T follicular helper cell (primary cell): ENCODE data around the gene NPTN.

ENCODE experiments used
- DNase-seq: peaks from one replicate; pipeline ENCODE4 v3.0.0-alpha.2; 2020; ENCODE audit warnings: low read depth

The NPTN gene

GRCh38 chr15:73518180-73518862 lies 114.9 kb downstream of the NPTN start:
- no peak for DNase-seq

- no peak for DNase-seq
Measured at GRCh38 chr15:73517566-73517965, 115.6 kb downstream of the NPTN start.

- DNase-seq, result no peak
Measured at GRCh38 chr15:73515527-73515926, 117.7 kb downstream of the NPTN start.
